Measurements from ENCODE around the gene TMEM240. TPM values are rescaled to one million over a fixed set of nuclear protein-coding genes. Genes with fewer than 3 reads are reported as not detected.
"Not testable (repeated sequence)": the region's sequence is repeated elsewhere in the genome, so short reads cannot be mapped to it uniquely, and the experiment has no call there.

The TMEM240 gene
- total and polyA plus RNA-seq, 2 of the 8 experiments (the other 6 are each of a cell fraction or from before 2014, with no cell fraction given), result 3.6 to 5.7 TPM

DNA sequence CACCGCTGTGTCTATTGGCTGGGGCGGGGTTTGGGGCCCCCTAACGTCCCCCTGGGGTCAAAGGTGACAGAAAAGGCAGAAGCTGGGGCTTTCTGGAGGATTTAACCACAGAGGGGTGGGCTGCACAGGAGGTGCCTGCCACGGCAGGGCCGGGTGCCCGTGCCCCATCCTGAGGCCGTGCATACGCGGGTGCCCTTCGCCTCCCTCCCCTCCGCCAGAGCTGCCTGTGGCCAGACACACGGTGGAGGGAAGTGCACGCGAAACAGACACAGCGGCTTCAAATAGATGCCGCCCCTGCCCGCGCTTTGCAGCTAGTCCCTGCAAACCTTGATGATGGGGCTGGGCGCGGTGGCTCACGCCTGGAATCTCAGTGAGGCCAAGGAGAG is 31.0 kb downstream of the TMEM240 start:
- H3K79me1 ChIP-seq (ENCODE audit: low read depth, low read length); FAIRE-seq; H3K4me2 ChIP-seq (ENCODE audit: insufficient read depth in 1 of 2, low read depth in 2 of 2, low read length in 2 of 2); H3K4me1 ChIP-seq (replicated peaks in 1 of 4; ENCODE audit: control insufficient read depth in 3 of 4, insufficient read depth in 4 of 4, low read length in 3 of 4); H3K56ac ChIP-seq (replicated peaks; ENCODE audit: insufficient read length, low read depth, low read length); POLR2A ChIA-PET (ENCODE audit: partially characterized antibody); H3K27me3 ChIP-seq (replicated peaks in 1 of 4; ENCODE audit: control insufficient read depth in 3 of 4, extremely low read depth in 1 of 4, insufficient read depth in 3 of 4, low read length in 3 of 4); H4K20me1 ChIP-seq (replicated peaks in 1 of 2; ENCODE audit: control insufficient read depth in 1 of 2, insufficient read depth in 2 of 2, low read length in 2 of 2); H3K36me3 ChIP-seq (ENCODE audit: control insufficient read depth in 2 of 4, insufficient read depth in 4 of 4, low read length in 3 of 4); H4K8ac ChIP-seq (ENCODE audit: extremely low read depth, insufficient read depth, low read length); H3K23me2 ChIP-seq (ENCODE audit: low read depth, low read length); H3K4me3 ChIP-seq (ENCODE audit: extremely low read depth in 1 of 4, insufficient read depth in 2 of 4, low read depth in 3 of 4, low read length in 4 of 4); H4K5ac ChIP-seq (ENCODE audit: insufficient read length, low read depth, low read length); H4K91ac ChIP-seq (replicated peaks; ENCODE audit: insufficient read length, low read length); H3K9ac ChIP-seq (replicated peaks in 1 of 4; ENCODE audit: extremely low read depth in 1 of 4, low read depth in 3 of 4, low read length in 3 of 4); H2AFZ ChIP-seq (ENCODE audit: low read length); H3K27ac ChIP-seq (ENCODE audit: low read depth, low read length); H2BK12ac ChIP-seq (ENCODE audit: low read depth, low read length); CTCF ChIA-PET (ENCODE audit: partially characterized antibody); H2BK20ac ChIP-seq (ENCODE audit: low read length); H3K79me2 ChIP-seq (ENCODE audit: control insufficient read depth in 1 of 2, insufficient read depth in 2 of 2, low read length in 2 of 2); H2BK5ac ChIP-seq (ENCODE audit: low read depth, low read length); H3K18ac ChIP-seq (ENCODE audit: extremely low read depth, low read length); H3K9me3 ChIP-seq (ENCODE audit: insufficient read depth in 2 of 2, low read depth in 1 of 2, low read length in 1 of 2); H3K14ac ChIP-seq (ENCODE audit: insufficient read length); H3K23ac ChIP-seq (ENCODE audit: insufficient read length); H2BK15ac ChIP-seq (ENCODE audit: low read length); H2BK120ac ChIP-seq (replicated peaks; ENCODE audit: low read depth, low read length); H3K4ac ChIP-seq (replicated peaks; ENCODE audit: insufficient read length, low read depth, low read length); H2AK5ac ChIP-seq (ENCODE audit: low read depth, low read length); DNase-seq (ENCODE audit: low read depth in 1 of 2, low spot score in 2 of 2): not testable (repeated sequence)
- WGBS, 2 experiments (ENCODE audit: extremely low coverage in 1 of 2, insufficient coverage in 1 of 2, insufficient read length in 1 of 2, insufficient replicate concordance in 2 of 2, low coverage in 1 of 2, low lambda C conversion rate in 2 of 2, missing lambda C conversion rate in 1 of 2), result 97% methylated on average over 10 of the region's 21 CpGs; no CpG with 5 or more reads in 1 of the 2 experiments

DNA sequence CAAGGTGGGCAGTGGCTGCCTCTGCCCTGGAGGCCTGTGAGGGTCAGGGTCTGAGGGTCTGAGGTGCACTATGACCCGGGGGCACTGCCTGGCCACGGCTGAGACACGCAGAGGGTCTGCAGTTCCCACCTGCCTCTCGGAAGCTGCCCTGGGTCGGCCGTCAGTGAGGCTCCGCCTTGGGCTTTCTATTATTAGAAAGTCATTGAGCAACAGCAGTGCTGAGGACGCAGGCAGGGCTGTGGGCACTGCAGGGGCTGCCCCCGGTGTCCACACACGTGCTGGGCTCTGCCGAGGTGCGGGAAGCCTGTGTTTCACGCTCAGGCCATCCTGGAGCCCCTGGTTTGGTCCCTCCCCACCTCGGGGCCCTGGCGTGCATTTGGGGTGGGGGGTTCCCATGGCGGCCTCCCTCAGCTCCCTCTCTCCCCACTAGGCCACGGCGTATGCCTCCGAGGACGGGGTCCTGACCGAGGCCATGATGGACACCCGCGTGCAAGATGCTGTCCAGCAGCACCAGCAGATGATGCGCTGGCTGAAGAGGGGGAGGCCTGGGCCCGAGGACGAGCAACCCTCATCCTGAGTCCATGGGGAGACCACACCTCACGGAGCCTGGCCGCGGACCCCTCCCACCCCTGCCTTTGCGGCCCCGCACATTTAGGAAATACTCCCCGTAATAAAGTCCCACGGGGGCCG is 31.5 kb downstream of the TMEM240 start:
- H3K4me3 ChIP-seq (ENCODE audit: extremely low read depth in 1 of 4, insufficient read depth in 2 of 4, low read depth in 3 of 4, low read length in 4 of 4); H2BK5ac ChIP-seq (ENCODE audit: low read depth, low read length); H2BK15ac ChIP-seq (ENCODE audit: low read length); H4K8ac ChIP-seq (ENCODE audit: extremely low read depth, insufficient read depth, low read length); H3K4me2 ChIP-seq (ENCODE audit: insufficient read depth in 1 of 2, low read depth in 2 of 2, low read length in 2 of 2); H2BK12ac ChIP-seq (ENCODE audit: low read depth, low read length); H4K5ac ChIP-seq (ENCODE audit: insufficient read length, low read depth, low read length); H2BK20ac ChIP-seq (ENCODE audit: low read length); H3K4me1 ChIP-seq (replicated peaks in 1 of 4; ENCODE audit: control insufficient read depth in 3 of 4, insufficient read depth in 4 of 4, low read length in 3 of 4); H3K36me3 ChIP-seq (ENCODE audit: control insufficient read depth in 2 of 4, insufficient read depth in 4 of 4, low read length in 3 of 4); H3K9me3 ChIP-seq (ENCODE audit: insufficient read depth in 2 of 2, low read depth in 1 of 2, low read length in 1 of 2); H4K20me1 ChIP-seq (replicated peaks in 1 of 2; ENCODE audit: control insufficient read depth in 1 of 2, insufficient read depth in 2 of 2, low read length in 2 of 2); H3K18ac ChIP-seq (ENCODE audit: extremely low read depth, low read length); H3K14ac ChIP-seq (ENCODE audit: insufficient read length); H3K27me3 ChIP-seq (replicated peaks in 1 of 4; ENCODE audit: control insufficient read depth in 3 of 4, extremely low read depth in 1 of 4, insufficient read depth in 3 of 4, low read length in 3 of 4); CTCF ChIA-PET (ENCODE audit: partially characterized antibody); H4K91ac ChIP-seq (replicated peaks; ENCODE audit: insufficient read length, low read length); H2AK5ac ChIP-seq (ENCODE audit: low read depth, low read length); FAIRE-seq; POLR2A ChIA-PET (ENCODE audit: partially characterized antibody); H3K23me2 ChIP-seq (ENCODE audit: low read depth, low read length); H2AFZ ChIP-seq (ENCODE audit: low read length); H3K23ac ChIP-seq (ENCODE audit: insufficient read length); H3K56ac ChIP-seq (replicated peaks; ENCODE audit: insufficient read length, low read depth, low read length); H2BK120ac ChIP-seq (replicated peaks; ENCODE audit: low read depth, low read length); H3K27ac ChIP-seq (ENCODE audit: low read depth, low read length); H3K4ac ChIP-seq (replicated peaks; ENCODE audit: insufficient read length, low read depth, low read length); H3K79me2 ChIP-seq (ENCODE audit: control insufficient read depth in 1 of 2, insufficient read depth in 2 of 2, low read length in 2 of 2); H3K9ac ChIP-seq (replicated peaks in 1 of 4; ENCODE audit: extremely low read depth in 1 of 4, low read depth in 3 of 4, low read length in 3 of 4); H3K79me1 ChIP-seq (ENCODE audit: low read depth, low read length); DNase-seq (ENCODE audit: low read depth in 1 of 2, low spot score in 2 of 2): not testable (repeated sequence)
- 93% methylated on average over 16 of the region's 34 CpGs; no CpG with 5 or more reads in 1 of the 2 experiments for WGBS, 2 experiments (ENCODE audit: extremely low coverage in 1 of 2, insufficient coverage in 1 of 2, insufficient read length in 1 of 2, insufficient replicate concordance in 2 of 2, low coverage in 1 of 2, low lambda C conversion rate in 2 of 2, missing lambda C conversion rate in 1 of 2)
